GM12878 (cell line): ENCODE results near the gene PPIP5K1. TPM values are rescaled to one million over a fixed set of nuclear protein-coding genes. Genes with fewer than 3 reads are reported as not detected.
"Not testable (repeated sequence)": the region's sequence is repeated elsewhere in the genome, so short reads cannot be mapped to it uniquely, and the experiment has no call there.

Experiments
- ATAC-seq: fragments of 200-7000 bp; cut with Tn5 transposase; 3 replicates; pipeline ENCODE4 v1.9.1; 2020; ENCODE audit warnings: mild to moderate bottlenecking, moderate library complexity
- BruUV-seq: library from RNA; stranded (reverse); fragments of 400-500 nt; replicated peaks from 2 replicates; lab custom pipeline; 2021; lab: Mats Ljungman, UMichigan
- CTCF ChIA-PET: fragments of 300-600 bp; sonication (Branson Sonifier 250); formaldehyde crosslinking; extraction: SDS; loops from one replicate; lab custom pipeline; 2021; ENCODE audit warnings: inconsistent platforms; lab: Yijun Ruan, JAX
- POLR2A ChIA-PET: fragments of 350-600 bp; formaldehyde crosslinking; extraction: SDS; loops from one replicate; lab custom pipeline; 2021; ENCODE audit warnings: inconsistent platforms; lab: Charles Lee
- RAD21 ChIA-PET: fragments of 300-600 bp; sonication (Branson Sonifier 250); formaldehyde crosslinking; loops from one replicate; lab custom pipeline; 2023; ENCODE audit warnings: antibody characterized with exemption; ENCODE audit not compliant: unreplicated experiment; lab: Charles Lee
- SMC1A ChIA-PET: fragments of 300-600 bp; sonication (Branson Sonifier 250); formaldehyde crosslinking; loops from one replicate; lab custom pipeline; 2023; ENCODE audit not compliant: unreplicated experiment, uncharacterized antibody; lab: Charles Lee
- DNase-seq: peaks from one replicate; pipeline ENCODE4 v3.0.0-alpha.2; 2011; ENCODE audit warnings: low read depth, low spot score
- FAIRE-seq: peaks from 3 replicates; lab custom pipeline; 2011; peaks lifted over from hg19 to GRCh38; lab: Jason Lieb, UNC
- H2AFZ ChIP-seq: 2 replicates; pipeline ENCODE4 v1.6.0; 2011; ENCODE audit warnings: low read depth, low read length, control low read depth; ENCODE audit not compliant: control insufficient read depth
- H3K27ac ChIP-seq: 2 replicates; pipeline ENCODE4 v1.5.1; 2011; ENCODE audit warnings: control low read depth; ENCODE audit not compliant: control insufficient read depth, insufficient read depth
- H3K27me3 ChIP-seq, 2 experiments: replicated peaks in 1 of 2; 2 replicates each; pipeline versions ENCODE4 v1.6.0 to v1.6.1; 2011; ENCODE audit warnings: low read length in 1 of 2; ENCODE audit not compliant: control insufficient read depth in 2 of 2, insufficient read depth in 2 of 2
- H3K36me3 ChIP-seq, 2 experiments: 2 replicates each; pipeline ENCODE4 v1.5.1; 2011; ENCODE audit warnings: low read length in 1 of 2; ENCODE audit not compliant: control insufficient read depth in 2 of 2, insufficient read depth in 2 of 2
- H3K4me1 ChIP-seq: 2 replicates; pipeline ENCODE4 v1.6.1; 2011; ENCODE audit warnings: mild to moderate bottlenecking, low read length, moderate library complexity, mixed read lengths; ENCODE audit not compliant: control insufficient read depth, insufficient read depth
- H3K4me2 ChIP-seq: 2 replicates; pipeline ENCODE4 v1.6.0; 2011; ENCODE audit warnings: control low read depth; ENCODE audit not compliant: control insufficient read depth, insufficient read depth
- H3K4me3 ChIP-seq: fragments of 200-600 bp; sonication (generic); 2 replicates; pipeline ENCODE4 v1.5.1; 2016
- H3K79me2 ChIP-seq: 2 replicates; pipeline ENCODE4 v1.6.0; 2011; ENCODE audit warnings: low read length; ENCODE audit not compliant: control insufficient read depth, insufficient read depth
- H3K9ac ChIP-seq: 2 replicates; pipeline ENCODE4 v1.8.0; 2011; ENCODE audit warnings: low read length, control low read depth, mixed read lengths; ENCODE audit not compliant: control insufficient read depth, insufficient read depth
- H3K9me3 ChIP-seq: replicated peaks from 3 replicates; pipeline ENCODE4 v1.5.1; 2011; ENCODE audit warnings: mild to moderate bottlenecking, low read length; ENCODE audit not compliant: control insufficient read depth, insufficient read depth
- H4K20me1 ChIP-seq: 2 replicates; pipeline ENCODE4 v1.6.0; 2011; ENCODE audit not compliant: control insufficient read depth, insufficient read depth
- WGBS: methylation state at CpG from one replicate; pipeline ENCODE4 v1.1.6; 2016; ENCODE audit warnings: low lambda C conversion rate; ENCODE audit not compliant: insufficient replicate concordance, insufficient coverage; ENCODE audit errors: missing lambda C conversion rate; 5-methylcytosine and 5-hydroxymethylcytosine counted together
- in situ Hi-C: fragments of 300-500 bp; cut with MboI; formaldehyde crosslinking; loops from 9 replicates; pipeline ENCODE4 v1.14.3; 2018; ENCODE audit warnings: mixed read lengths
- intact Hi-C: fragments of 100-400 bp; cut with micrococcal nuclease; formaldehyde crosslinking; loops from one replicate; pipeline ENCODE4 v1.14.2; 2022; ENCODE audit not compliant: unreplicated experiment
- polyA plus RNA-seq, 11 experiments: library from polyadenylated mRNA; depleted of rRNA in 4 of 11; unstranded in 6 of 11; stranded (reverse) in 5 of 11; fragments of >200 nt; fragmentation: Nextera tagmentation in 4 of 11; fragmentation: Illumina TruSeq in 1 of 11; extraction: Ambion mirVana in 4 of 11; extraction: Trizol in 1 of 11; gene quantifications; 1 replicate in 1 of 11; 2 replicates in 10 of 11; pipeline versions ENCODE4 v1.2.1 to v1.2.3, GENCODE V29; 2011 to 2016; ENCODE audit warnings: inconsistent platforms in 2 of 11, missing spikeins in 2 of 11, low read depth in 1 of 11
- total RNA-seq, 4 experiments: library from RNA; depleted of rRNA in 3 of 4; stranded (reverse); fragments of >200 nt in 3 of 4; fragmentation: Illumina TruSeq in 1 of 4; extraction: Trizol in 1 of 4; gene quantifications; 2 replicates each; pipeline versions ENCODE4 v1.2.1 to v1.2.3, GENCODE V29; 2013 to 2021

PPIP5K1 gene
- total and polyA plus RNA-seq, 10 of the 15 experiments (the other 5 are each of a cell fraction or from before 2014, with no cell fraction given) = 2.5 to 54.4 (median 19.4) TPM

- H3K79me2 ChIP-seq, H3K4me3 ChIP-seq, H3K36me3 ChIP-seq, intact Hi-C loops, H2AFZ ChIP-seq, H4K20me1 ChIP-seq, H3K9me3 ChIP-seq, ATAC-seq, H3K27me3 ChIP-seq, CTCF ChIA-PET, in situ Hi-C loops, H3K9ac ChIP-seq, BruUV-seq, SMC1A ChIA-PET, DNase-seq, H3K4me1 ChIP-seq, RAD21 ChIA-PET, H3K4me2 ChIP-seq, FAIRE-seq, POLR2A ChIA-PET, H3K27ac ChIP-seq: not testable (repeated sequence)
- no CpG with 5 or more reads among the region's 8 CpGs for WGBS
These were observed 26.2 kb downstream of the PPIP5K1 start for GRCh38 chr15:43563793-43564192.

GRCh38 chr15:43562753-43563152 is 27.3 kb downstream of the PPIP5K1 start:
- CTCF ChIA-PET, POLR2A ChIA-PET, H3K9me3 ChIP-seq, H3K4me2 ChIP-seq, H2AFZ ChIP-seq, H3K79me2 ChIP-seq, SMC1A ChIA-PET, H3K4me3 ChIP-seq, H3K4me1 ChIP-seq, H3K9ac ChIP-seq, in situ Hi-C loops, RAD21 ChIA-PET, BruUV-seq, H3K27ac ChIP-seq, H3K27me3 ChIP-seq, DNase-seq, H4K20me1 ChIP-seq, intact Hi-C loops, H3K36me3 ChIP-seq: not testable (repeated sequence)
- no CpG with 5 or more reads among the region's 3 CpGs for WGBS
- ATAC-seq = peak; percentile 40; the same call in 2 of the 3 replicates
- FAIRE-seq = peak; percentile 54
